Upper lobe of left lung (tissue), 4 donors: ENCODE results near the gene ERICH6B.

ENCODE experiments used
- CTCF ChIP-seq, 6 experiments: fragments of 450-650 bp in 4 of 6; fragments of 200-600 bp in 2 of 6; sonication (generic) in 2 of 6; IDR thresholded peaks; one replicate each; pipeline ENCODE4 v1.5.1; 2016 to 2019; ENCODE audit warnings: antibody characterized with exemption in 6 of 6
- POLR2A ChIP-seq, 4 donors: fragments of 450-650 bp; IDR thresholded peaks; one replicate each; pipeline ENCODE4 v1.5.1; 2016 to 2017; ENCODE audit warnings: antibody characterized with exemption in 4 of 4, mild to moderate bottlenecking in 2 of 4

- TF ChIP-seq CTCF (IDR thresholded peaks at IDR 0.05) (no peak), POLR2A (IDR thresholded peaks at IDR 0.05) (no peak)
These were observed 73.1 kb downstream of the ERICH6B start for GRCh38 chr13:45542391-45542790.
